Lower leg skin (tissue), 4 donors: ENCODE data around the gene RCAN2. TPM values are rescaled to one million over a fixed set of nuclear protein-coding genes. Genes with fewer than 3 reads are reported as not detected.

Source experiments
- DNase-seq, 2 donors: peaks; one replicate each; pipeline ENCODE4 v3.0.0-alpha.2; 2019; ENCODE audit warnings: low spot score in 2 of 2
- H3K4me3 ChIP-seq: fragments of 200-600 bp; sonication (generic); 2 replicates; pipeline ENCODE4 v1.5.1; 2017; ENCODE audit warnings: mild to moderate bottlenecking, low read depth; ENCODE audit not compliant: poor library complexity, severe bottlenecking
- POLR2A ChIP-seq, 2 donors: fragments of 450-650 bp; IDR thresholded peaks; one replicate each; pipeline ENCODE4 v1.6.1; 2016 to 2017; ENCODE audit warnings: antibody characterized with exemption in 2 of 2, mild to moderate bottlenecking in 1 of 2, moderate library complexity in 1 of 2
- WGBS, 2 donors: methylation state at CpG; one replicate each; pipeline ENCODE4 v1.1.5; 2018; 5-methylcytosine and 5-hydroxymethylcytosine counted together
- intact Hi-C: fragments of 100-400 bp; cut with DNase I; formaldehyde crosslinking; loops from one replicate; pipeline ENCODE4 v1.15.0; 2023; ENCODE audit warnings: low total_unique reads
- total RNA-seq, 4 donors: library from RNA; depleted of rRNA; stranded (reverse); fragments of >200 nt; gene quantifications; one replicate each; pipeline ENCODE4 v1.1.0, GENCODE V29; 2016
- TF ChIP-seq, protein P1 (sequence below), 3 donors: fragments of 450-650 bp; IDR thresholded peaks; one replicate each; pipeline ENCODE4 v1.5.1; 2016; ENCODE audit warnings: antibody characterized with exemption in 3 of 3, mild to moderate bottlenecking in 3 of 3, moderate library complexity in 2 of 3

RCAN2 gene
- total RNA-seq, 4 donors from 2014 or later: 3.7 to 18.7 (median 12.8) TPM

GRCh38 chr6:46263707-46264086 lies 227.6 kb downstream of the RCAN2 start:
- 35 to 63% methylated on average over 1 of the region's 1 CpG for WGBS, 2 donors
- no peak for DNase-seq
- TF ChIP-seq POLR2A (IDR thresholded peaks at IDR 0.05): no peak
- TF ChIP-seq, protein P1, sequence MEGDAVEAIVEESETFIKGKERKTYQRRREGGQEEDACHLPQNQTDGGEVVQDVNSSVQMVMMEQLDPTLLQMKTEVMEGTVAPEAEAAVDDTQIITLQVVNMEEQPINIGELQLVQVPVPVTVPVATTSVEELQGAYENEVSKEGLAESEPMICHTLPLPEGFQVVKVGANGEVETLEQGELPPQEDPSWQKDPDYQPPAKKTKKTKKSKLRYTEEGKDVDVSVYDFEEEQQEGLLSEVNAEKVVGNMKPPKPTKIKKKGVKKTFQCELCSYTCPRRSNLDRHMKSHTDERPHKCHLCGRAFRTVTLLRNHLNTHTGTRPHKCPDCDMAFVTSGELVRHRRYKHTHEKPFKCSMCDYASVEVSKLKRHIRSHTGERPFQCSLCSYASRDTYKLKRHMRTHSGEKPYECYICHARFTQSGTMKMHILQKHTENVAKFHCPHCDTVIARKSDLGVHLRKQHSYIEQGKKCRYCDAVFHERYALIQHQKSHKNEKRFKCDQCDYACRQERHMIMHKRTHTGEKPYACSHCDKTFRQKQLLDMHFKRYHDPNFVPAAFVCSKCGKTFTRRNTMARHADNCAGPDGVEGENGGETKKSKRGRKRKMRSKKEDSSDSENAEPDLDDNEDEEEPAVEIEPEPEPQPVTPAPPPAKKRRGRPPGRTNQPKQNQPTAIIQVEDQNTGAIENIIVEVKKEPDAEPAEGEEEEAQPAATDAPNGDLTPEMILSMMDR (IDR thresholded peaks at IDR 0.05): no peak
- intact Hi-C loops: no loop called here
- H3K4me3 ChIP-seq: no peak overlapping the region

GRCh38 chr6:46262928-46263706 lies 228.1 kb downstream of the RCAN2 start:
- WGBS, 2 donors: 73 to 77% methylated on average over 2 of the region's 2 CpGs
- H3K4me3 ChIP-seq: no peak overlapping the region
- intact Hi-C loops: no loop called here
- DNase-seq: no peak
- no peak for TF ChIP-seq POLR2A (IDR thresholded peaks at IDR 0.05)
- TF ChIP-seq, protein P1 (IDR thresholded peaks at IDR 0.05): no peak

DNA sequence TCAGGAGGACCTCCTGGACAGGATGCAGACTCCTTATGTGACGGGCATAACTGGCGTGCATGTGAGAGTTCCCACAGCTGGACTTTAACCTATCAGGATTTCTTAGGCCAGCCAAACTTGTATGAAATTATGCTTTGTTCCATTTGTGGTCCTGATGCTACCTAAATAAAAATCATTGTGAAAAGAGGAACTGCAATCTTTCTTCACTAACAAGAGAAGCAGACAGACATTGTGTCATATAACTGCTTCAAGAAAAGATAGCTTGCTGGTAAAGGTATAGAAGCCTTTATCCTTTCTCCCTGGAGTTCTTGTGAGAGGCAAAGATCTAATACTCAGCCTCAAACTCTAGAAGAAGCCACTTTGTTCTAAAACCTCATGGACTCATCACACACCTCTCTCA lies 233.0 kb downstream of the RCAN2 start:
- TF ChIP-seq POLR2A (IDR thresholded peaks at IDR 0.05): no peak
- TF ChIP-seq, protein P1 (IDR thresholded peaks at IDR 0.05): no peak
- intact Hi-C loops: no loop called here
- WGBS, 2 donors: 91 to 92% methylated on average over 2 of the region's 2 CpGs
- no peak for DNase-seq
- H3K4me3 ChIP-seq: no peak overlapping the region

DNA sequence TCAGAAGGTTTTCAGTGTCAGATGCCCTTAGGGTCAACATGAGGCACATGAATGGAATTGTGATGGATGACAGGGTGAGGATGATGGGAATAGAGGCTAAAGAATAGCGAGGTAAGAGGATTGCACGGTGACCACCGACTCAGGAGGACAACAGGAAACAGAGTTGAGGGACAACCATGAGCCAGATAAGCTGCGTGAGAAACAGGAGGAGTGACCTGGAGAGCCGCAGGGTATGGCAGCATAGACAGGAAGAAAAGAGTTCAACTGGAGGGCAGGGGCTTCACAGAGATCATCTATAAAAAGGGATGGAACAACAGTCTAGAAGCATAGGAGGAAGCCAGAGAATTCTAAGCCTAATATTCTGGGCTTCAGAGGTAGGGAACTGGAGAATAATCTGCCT lies 235.7 kb downstream of the RCAN2 start:
- TF ChIP-seq, protein P1 (IDR thresholded peaks at IDR 0.05): no peak
- TF ChIP-seq POLR2A (IDR thresholded peaks at IDR 0.05): no peak
- 62 to 68% methylated on average over 5 of the region's 5 CpGs for WGBS, 2 donors
- intact Hi-C loops: no loop called here
- H3K4me3 ChIP-seq: no peak overlapping the region
- DNase-seq: no peak

DNA sequence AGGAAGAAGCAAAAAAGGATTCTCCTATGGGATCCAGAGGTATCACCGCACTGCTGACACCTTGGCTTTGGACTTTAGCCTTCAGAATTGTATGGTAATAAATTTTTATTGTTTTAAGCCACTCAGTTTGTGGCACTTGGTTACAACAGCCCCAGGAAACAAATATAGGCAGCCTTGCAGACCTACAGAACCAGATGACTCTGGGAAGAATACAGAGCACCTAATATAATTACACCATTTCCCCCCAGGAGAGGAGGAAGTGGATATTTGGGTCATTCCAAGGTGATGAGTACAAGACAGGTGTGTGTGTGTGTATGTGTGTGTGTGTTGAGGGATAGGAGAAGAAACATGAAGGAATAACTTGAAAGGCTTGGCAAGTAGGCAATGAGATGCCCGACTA lies 236.3 kb downstream of the RCAN2 start:
- DNase-seq: no peak
- no peak for TF ChIP-seq POLR2A (IDR thresholded peaks at IDR 0.05)
- TF ChIP-seq, protein P1 (IDR thresholded peaks at IDR 0.05): no peak
- no peak overlapping the region for H3K4me3 ChIP-seq
- intact Hi-C loops: no loop called here
- WGBS, 2 donors: 89 to 90% methylated on average over 2 of the region's 2 CpGs

GRCh38 chr6:46254331-46254730 lies 236.9 kb downstream of the RCAN2 start:
- DNase-seq: no peak
- intact Hi-C loops: no loop called here
- 52 to 61% methylated on average over 1 of the region's 1 CpG for WGBS, 2 donors
- TF ChIP-seq POLR2A (IDR thresholded peaks at IDR 0.05): no peak
- TF ChIP-seq, protein P1 (IDR thresholded peaks at IDR 0.05): no peak
- H3K4me3 ChIP-seq: no peak overlapping the region
